ENCODE results near the gene HGFAC. TPM values are rescaled to one million over a fixed set of nuclear protein-coding genes. Genes with fewer than 3 reads are reported as not detected.
A peak's percentile ranks its signal among the peaks of the same experiment; 100 is the strongest.

Gene HGFAC
- total and polyA plus RNA-seq, 8 donors: 0.50 to 3.4 (median 1.2) TPM; not detected in 5

DNA sequence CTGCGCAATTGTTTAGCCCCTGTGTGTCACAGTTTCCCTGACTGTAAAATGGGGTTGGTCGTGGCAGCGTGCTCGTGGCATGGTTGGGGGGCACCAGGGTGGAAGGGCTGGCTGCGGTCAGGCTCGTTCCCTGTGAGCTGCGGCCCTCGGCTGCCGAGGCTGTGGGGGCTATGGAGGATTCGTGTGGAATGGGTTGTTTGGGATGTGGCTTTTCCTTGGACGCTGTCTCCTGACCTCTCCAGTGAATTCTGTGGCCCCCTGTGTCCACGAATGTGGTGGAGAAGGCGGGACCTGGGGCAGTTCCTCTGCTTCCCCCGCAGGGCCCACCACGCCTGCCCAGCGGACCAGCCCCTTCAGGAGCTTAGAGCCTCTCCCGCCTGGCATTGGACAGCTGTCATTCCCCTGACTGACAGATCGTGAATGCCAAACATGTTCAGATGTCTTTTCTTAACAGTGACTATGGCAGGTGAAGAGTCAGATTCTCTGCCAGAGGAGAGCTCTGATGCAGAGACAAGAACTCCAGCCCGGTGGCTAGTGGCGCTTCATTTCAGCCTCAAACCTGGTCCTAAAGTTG, 17.2 kb upstream of the HGFAC start:
- no peak overlapping the region for H3K4me3 ChIP-seq
- H3K9me3 ChIP-seq: no peaks in the 10 kb centered on the region
- H3K27ac ChIP-seq: no peak overlapping the region
- peaks cover 16 to 92% (median 78%) of the 10 kb centered on the region in 4 donors for H3K36me3 ChIP-seq
- H3K27me3 ChIP-seq: no peaks in the 10 kb centered on the region
- intact Hi-C loops (cut with DNase I; ENCODE audit: low total_unique reads): no loop called here
- DNase-seq: no peak
- WGBS, 5 donors: 90 to 95% (median 92%) methylated on average over 18 to 20 of the region's 20 CpGs
- TF ChIP-seq CTCF (IDR thresholded peaks at IDR 0.05): no peak
- no peak for TF ChIP-seq POLR2A (IDR thresholded peaks at IDR 0.05)
- no peak for TF ChIP-seq POLR2AphosphoS5 (IDR thresholded peaks at IDR 0.05)
- TF ChIP-seq EP300 (IDR thresholded peaks at IDR 0.05): no peak
- H3K4me1 ChIP-seq: no peaks in the 10 kb centered on the region

DNA sequence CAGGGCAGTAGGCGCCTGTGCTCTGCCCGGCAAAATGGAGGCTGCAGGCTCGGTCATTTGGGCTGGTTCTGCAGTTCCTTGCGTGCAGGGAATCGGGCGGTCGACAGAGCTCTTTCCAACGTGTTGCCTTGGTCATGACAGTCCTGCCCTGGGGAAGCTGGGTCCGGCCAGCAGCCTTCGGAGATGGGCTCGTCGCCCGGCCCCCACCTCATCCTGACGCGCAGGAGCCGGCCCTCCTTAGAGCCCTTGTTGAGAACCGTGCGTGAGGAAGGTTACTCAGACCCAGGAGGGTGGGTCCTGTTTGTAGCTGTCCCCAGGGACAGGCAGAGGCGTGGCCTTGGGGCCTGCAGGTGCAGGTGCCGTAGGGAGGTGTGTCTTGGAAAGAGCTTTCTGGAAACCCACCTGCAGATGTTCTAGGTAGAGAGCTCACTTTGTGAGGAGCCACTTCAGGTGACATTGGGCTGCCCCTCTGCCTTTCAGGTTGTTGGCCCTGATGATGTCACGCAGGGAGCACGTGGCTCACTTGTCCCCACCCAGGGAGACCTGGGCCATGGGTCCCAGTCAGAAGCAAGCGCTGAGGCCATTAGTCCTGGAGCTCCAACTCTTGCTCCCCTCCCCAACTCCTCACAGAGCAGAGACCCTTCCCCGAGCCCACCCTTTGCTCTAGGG, 15.2 kb upstream of the HGFAC start:
- H3K36me3 ChIP-seq: peaks cover 16 to 92% (median 81%) of the 10 kb centered on the region in 4 donors
- H3K27me3 ChIP-seq: no peaks in the 10 kb centered on the region
- H3K4me3 ChIP-seq: no peak overlapping the region
- no peaks in the 10 kb centered on the region for H3K9me3 ChIP-seq
- intact Hi-C loops (cut with DNase I; ENCODE audit: low total_unique reads): no loop called here
- H3K27ac ChIP-seq: no peak overlapping the region
- 82 to 86% (median 85%) methylated on average over 20 to 24 of the region's 24 CpGs for WGBS, 5 donors
- TF ChIP-seq POLR2A (IDR thresholded peaks at IDR 0.05): no peak
- peak in 1 of 2 donors; percentile 56 for DNase-seq
- H3K4me1 ChIP-seq: no peaks in the 10 kb centered on the region

DNA sequence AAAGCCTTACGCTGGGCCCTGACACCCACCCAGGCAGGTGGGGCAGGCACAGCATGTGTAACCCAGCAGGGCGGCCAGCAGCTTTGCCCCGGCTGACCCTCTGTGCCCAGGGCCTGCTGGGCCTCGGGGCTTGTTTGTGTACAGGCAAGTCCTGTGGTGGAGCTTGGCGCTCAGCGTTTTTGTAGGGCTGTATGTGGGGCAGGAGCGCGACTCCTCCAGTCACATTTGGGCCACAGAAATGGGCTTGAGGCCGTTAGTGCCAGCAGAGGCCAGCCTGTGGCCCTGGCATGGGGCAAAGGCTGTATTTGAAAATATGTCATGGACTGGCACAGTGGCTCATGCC, 14.7 kb upstream of the HGFAC start:
- Histone ChIP-seq H3K27ac (no peak overlapping the region), H3K4me1 (no peaks in the 10 kb centered on the region), H3K9me3 (no peaks in the 10 kb centered on the region), H3K36me3 (peaks cover 16 to 92% (median 81%) of the 10 kb centered on the region in 4 donors), H3K4me3 (no peak overlapping the region), H3K27me3 (no peaks in the 10 kb centered on the region)
- TF ChIP-seq EP300 (IDR thresholded peaks at IDR 0.05) (no peak), POLR2A (IDR thresholded peaks at IDR 0.05) (no peak), POLR2AphosphoS5 (IDR thresholded peaks at IDR 0.05) (no peak)
- no peak for DNase-seq
- WGBS, 5 donors: 90 to 95% (median 94%) methylated on average over 9 of the region's 9 CpGs
- intact Hi-C loops (cut with DNase I; ENCODE audit: low total_unique reads): no loop called here

DNA sequence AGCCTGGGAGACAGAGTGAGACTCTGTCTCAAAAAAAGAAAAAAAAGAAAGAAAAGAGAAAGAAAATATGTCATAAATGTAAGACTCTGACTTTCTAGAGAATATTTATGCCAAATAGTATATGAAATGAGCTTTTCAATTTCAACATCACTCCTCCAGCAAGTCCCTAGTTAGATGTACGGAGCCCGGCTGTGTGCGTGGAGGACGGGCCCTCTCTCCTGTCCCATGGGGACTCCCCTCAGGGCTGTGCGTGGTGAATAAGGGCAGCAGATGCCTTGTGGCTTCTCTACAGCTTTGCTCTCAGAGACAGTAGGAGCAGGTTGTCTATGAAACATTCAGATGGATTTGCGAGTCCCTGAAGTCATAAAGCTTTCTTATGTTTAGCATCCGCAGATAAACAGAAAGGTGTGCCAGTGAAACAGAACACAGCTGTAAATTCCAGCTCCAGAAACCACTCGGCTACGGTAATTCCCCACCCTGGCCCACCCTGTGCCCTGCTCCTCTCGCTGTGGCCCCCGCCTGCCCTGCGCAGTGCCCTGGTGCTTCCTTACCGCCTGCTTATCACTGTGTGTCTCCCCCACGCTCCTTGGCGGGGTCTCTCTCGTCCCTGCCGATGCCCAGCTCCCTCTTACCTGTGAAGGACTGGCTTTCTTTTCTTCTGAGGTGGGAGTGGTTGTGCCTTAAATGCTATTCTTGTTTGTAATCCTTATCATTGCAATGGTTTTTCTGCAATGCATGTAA, 13.9 kb upstream of the HGFAC start:
- no peaks in the 10 kb centered on the region for H3K4me1 ChIP-seq
- no peaks in the 10 kb centered on the region for H3K27me3 ChIP-seq
- H3K4me3 ChIP-seq: no peak overlapping the region
- intact Hi-C loops (cut with DNase I; ENCODE audit: low total_unique reads): no loop called here
- H3K9me3 ChIP-seq: no peaks in the 10 kb centered on the region
- 86 to 91% (median 88%) methylated on average over 17 of the region's 17 CpGs for WGBS, 5 donors
- DNase-seq: no peak
- H3K27ac ChIP-seq: no peak overlapping the region
- TF ChIP-seq POLR2AphosphoS5 (IDR thresholded peaks at IDR 0.05) (no peak), CTCF (IDR thresholded peaks at IDR 0.05) (no peak), POLR2A (IDR thresholded peaks at IDR 0.05) (no peak)
- peaks cover 13 to 92% (median 78%) of the 10 kb centered on the region in 4 donors for H3K36me3 ChIP-seq

DNA sequence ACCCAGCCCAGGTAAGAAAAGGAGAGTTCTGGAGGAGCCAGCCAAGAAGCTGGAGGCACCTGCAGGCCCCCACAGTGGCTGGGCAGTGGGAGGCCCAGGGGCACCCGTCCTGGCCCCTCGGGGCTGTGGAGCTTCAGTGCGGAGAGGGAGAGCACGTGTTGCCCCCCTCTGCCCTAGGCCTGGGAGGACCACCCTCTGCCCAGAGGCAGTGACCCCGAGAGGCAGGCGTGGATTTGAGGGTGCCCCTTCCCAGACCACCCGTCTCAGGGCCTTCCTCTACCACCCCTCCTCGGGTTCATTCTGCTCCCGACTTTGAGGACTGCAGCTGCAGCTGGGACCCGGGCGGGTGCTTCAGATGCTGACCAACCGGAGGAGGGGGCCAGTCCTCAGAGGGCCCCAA, 12.1 kb upstream of the HGFAC start:
- Histone ChIP-seq H3K4me3 (no peak overlapping the region), H3K27ac (no peak overlapping the region), H3K27me3 (no peaks in the 10 kb centered on the region), H3K36me3 (peaks cover 3 to 82% (median 62%) of the 10 kb centered on the region in 4 donors), H3K4me1 (no peaks in the 10 kb centered on the region), H3K9me3 (no peaks in the 10 kb centered on the region)
- TF ChIP-seq POLR2A (IDR thresholded peaks at IDR 0.05) (no peak), EP300 (IDR thresholded peaks at IDR 0.05) (no peak), CTCF (IDR thresholded peaks at IDR 0.05) (no peak), POLR2AphosphoS5 (IDR thresholded peaks at IDR 0.05) (no peak)
- no peak for DNase-seq
- intact Hi-C loops (cut with DNase I; ENCODE audit: low total_unique reads): no loop called here
- WGBS, 5 donors: 80 to 94% (median 93%) methylated on average over 1 to 12 of the region's 12 CpGs
